ENCODE results near the gene LYST. TPM values are rescaled to one million over a fixed set of nuclear protein-coding genes. Genes with fewer than 3 reads are reported as not detected.

Gene LYST
- polyA plus RNA-seq, 3 donors, result 46.3 to 128 (median 67.9) TPM

- Mint-ChIP-seq H3K27me3 (ENCODE audit: low read depth in 3 of 3) (peaks cover 55 to 77% (median 65%) of the 10 kb centered on the region in 3 donors), H3K4me1 (peaks cover 27% of the 10 kb centered on the region), H3K9me3 (peaks cover 0 to 13% (median 10%) of the 10 kb centered on the region in 7 donors), H3K4me3 (no peak overlapping the region), H3K27ac (no peak overlapping the region), H3K36me3 (peaks cover 4 to 7% of the 10 kb centered on the region in 2 donors)
- Histone ChIP-seq H3K4me2 (replicated peaks; ENCODE audit: extremely low read depth, low read length, poor library complexity, severe bottlenecking) (no peak overlapping the region), H4K20me1 (ENCODE audit: insufficient read depth, low read length) (no peaks in the 10 kb centered on the region), H3K79me2 (ENCODE audit: insufficient read depth, low read length) (no peaks in the 10 kb centered on the region), H3K36me3 (replicated peaks in 1 of 2; ENCODE audit: control insufficient read depth in 1 of 2, insufficient read depth in 2 of 2, low read length in 2 of 2) (no peaks in the 10 kb centered on the region), H3K27ac (ENCODE audit: low read depth in 1 of 2, low read length in 2 of 2) (no peak overlapping the region), H3K4me1 (ENCODE audit: control insufficient read depth in 1 of 2, insufficient read depth in 2 of 2, low read length in 2 of 2) (peaks cover 18 to 20% of the 10 kb centered on the region in 2 donors), H3K4me3 (replicated peaks in 1 of 3; ENCODE audit: low read depth in 2 of 3, low read length in 3 of 3) (no peak overlapping the region), H3K9ac (ENCODE audit: insufficient read depth, low read length, poor library complexity, severe bottlenecking) (no peak overlapping the region), H3K9me3 (replicated peaks in 1 of 2; ENCODE audit: control insufficient read depth in 1 of 2, insufficient read depth in 1 of 2, low read length in 2 of 2) (peaks cover 0 to 21% of the 10 kb centered on the region in 2 donors), H3K27me3 (ENCODE audit: control insufficient read depth in 2 of 2, insufficient read depth in 2 of 2, low read length in 2 of 2) (peaks cover 21 to 66% of the 10 kb centered on the region in 2 donors), H2AFZ (ENCODE audit: insufficient read depth, low read depth, low read length, poor library complexity, severe bottlenecking) (no peak overlapping the region)
- intact Hi-C loops (cut with micrococcal nuclease), result no loop called here
- no peak for TF ChIP-seq CTCF (IDR thresholded peaks at IDR 0.05)
- no peak for DNase-seq
- WGBS (ENCODE audit: insufficient coverage), result 96% methylated on average over 23 of the region's 23 CpGs
Measured at GRCh38 chr1:235643837-235644692, 222.6 kb downstream of the LYST start.

GRCh38 chr1:235642943-235643371 lies 223.7 kb downstream of the LYST start:
- H3K9me3 Mint-ChIP-seq, result peaks cover 0 to 7% (median 2%) of the 10 kb centered on the region in 7 donors
- H3K27ac Mint-ChIP-seq, result peak overlapping the region in 2 of 7 donors; percentile 59 to 67
- Histone ChIP-seq H3K27me3 (ENCODE audit: control insufficient read depth in 2 of 2, insufficient read depth in 2 of 2, low read length in 2 of 2) (peaks cover 13 to 55% of the 10 kb centered on the region in 2 donors), H2AFZ (ENCODE audit: insufficient read depth, low read depth, low read length, poor library complexity, severe bottlenecking) (no peak overlapping the region), H3K4me1 (ENCODE audit: control insufficient read depth in 1 of 2, insufficient read depth in 2 of 2, low read length in 2 of 2) (peaks cover 10 to 11% of the 10 kb centered on the region in 2 donors), H3K4me2 (replicated peaks; ENCODE audit: extremely low read depth, low read length, poor library complexity, severe bottlenecking) (no peak overlapping the region), H3K27ac (ENCODE audit: low read depth in 1 of 2, low read length in 2 of 2) (no peak overlapping the region), H3K4me3 (replicated peaks in 1 of 3; ENCODE audit: low read depth in 2 of 3, low read length in 3 of 3) (no peak overlapping the region), H3K36me3 (replicated peaks in 1 of 2; ENCODE audit: control insufficient read depth in 1 of 2, insufficient read depth in 2 of 2, low read length in 2 of 2) (no peaks in the 10 kb centered on the region), H4K20me1 (ENCODE audit: insufficient read depth, low read length) (no peaks in the 10 kb centered on the region), H3K9ac (ENCODE audit: insufficient read depth, low read length, poor library complexity, severe bottlenecking) (no peak overlapping the region), H3K79me2 (ENCODE audit: insufficient read depth, low read length) (no peaks in the 10 kb centered on the region), H3K9me3 (replicated peaks in 1 of 2; ENCODE audit: control insufficient read depth in 1 of 2, insufficient read depth in 1 of 2, low read length in 2 of 2) (peaks cover 0 to 13% of the 10 kb centered on the region in 2 donors)
- WGBS (ENCODE audit: insufficient coverage), result 48% methylated on average over 11 of the region's 11 CpGs
- H3K4me1 Mint-ChIP-seq, result peaks cover 17% of the 10 kb centered on the region
- intact Hi-C loops (cut with micrococcal nuclease), result no loop called here
- DNase-seq, result no peak
- no peaks in the 10 kb centered on the region for H3K36me3 Mint-ChIP-seq
- H3K4me3 Mint-ChIP-seq, result peak overlapping the region; percentile 73 to 90
- TF ChIP-seq CTCF (IDR thresholded peaks at IDR 0.05), result no peak
- peaks cover 44 to 66% (median 54%) of the 10 kb centered on the region in 3 donors for H3K27me3 Mint-ChIP-seq (ENCODE audit: low read depth in 3 of 3)

All from CD14-positive monocyte (primary cell).